SK-N-SH treated with all-trans-retinoic acid at 6 μM for 48 hours (cell line): ENCODE data around the gene CAMTA2.

Source experiments
- CSDC2 ChIP-seq: fragments of 250-450 bp; sonication (Bioruptor Pico); IDR thresholded peaks from 2 replicates; pipeline ENCODE4 v1.5.0; 2020; ENCODE audit warnings: mild to moderate bottlenecking, moderate library complexity
- SNAI2 ChIP-seq: fragments of 250-450 bp; sonication (Bioruptor Pico); IDR thresholded peaks from 2 replicates; pipeline ENCODE4 v1.5.0; 2020; ENCODE audit warnings: mild to moderate bottlenecking, moderate library complexity
- ZFP30 ChIP-seq: fragments of 450-650 bp; formaldehyde crosslinking; IDR thresholded peaks from 2 replicates; pipeline ENCODE4 v1.5.0; 2022; ENCODE audit warnings: mild to moderate bottlenecking, moderate library complexity

GRCh38 chr17:4972752-4973151 lies 14.7 kb downstream of the CAMTA2 start:
- TF ChIP-seq CSDC2 (CRISPR knock-in tag) (no peak), ZFP30 (CRISPR knock-in tag) (no peak), SNAI2 (CRISPR knock-in tag) (no peak)
